ENCODE measurements around the gene RASL12.

DNA sequence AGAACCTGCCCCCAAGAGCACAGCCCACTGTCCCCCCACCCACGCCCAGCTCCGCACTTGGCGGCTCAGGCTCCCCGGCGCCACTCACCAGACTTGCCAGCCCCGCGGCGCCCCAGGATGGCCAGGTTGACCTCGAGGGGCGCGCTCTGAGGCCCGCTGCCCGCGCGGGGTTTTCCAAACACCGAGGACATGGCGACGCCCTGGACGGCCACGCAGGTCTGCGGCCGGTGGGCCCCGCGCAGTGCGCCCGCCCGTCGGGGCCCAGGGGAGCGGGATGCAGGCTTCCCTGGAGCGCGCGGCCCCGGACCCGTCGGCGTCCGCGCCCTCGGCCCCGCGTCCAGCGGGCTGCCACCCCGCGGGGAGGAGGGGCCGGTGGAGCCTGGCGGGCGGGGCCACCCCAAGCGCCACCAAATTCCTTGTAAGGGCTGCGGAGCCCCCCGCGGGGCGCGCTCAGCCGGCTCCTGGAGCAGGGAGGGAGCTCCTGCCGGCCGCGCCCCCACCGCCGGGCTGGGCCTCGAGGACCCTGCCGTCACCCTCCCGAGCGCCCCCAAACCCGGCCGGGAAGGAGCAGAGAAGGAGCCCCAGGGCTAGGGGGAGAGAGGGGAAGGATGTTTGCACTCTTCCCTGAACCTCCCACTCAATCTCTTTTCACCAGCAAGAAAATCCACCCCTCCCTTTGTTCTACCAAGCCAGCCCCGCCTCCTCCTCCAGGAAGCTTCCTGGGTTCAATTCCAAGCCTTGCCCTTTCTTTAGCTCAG, at the start of gene RASL12:
- no peak for TF ChIP-seq CTCF (IDR thresholded peaks at IDR 0.05 in 8 of 11, conservative IDR thresholded peaks at IDR 0.05 in 3 of 11)
- TF ChIP-seq POLR2AphosphoS5 (IDR thresholded peaks at IDR 0.05): peak in 1 of 3 donors; percentile 29
- TF ChIP-seq POLR2A (IDR thresholded peaks at IDR 0.05): no peak

All from spleen (tissue), 7 donors.